ENCODE data around the gene FLT1. TPM values are rescaled to one million over a fixed set of nuclear protein-coding genes. Genes with fewer than 3 reads are reported as not detected.

The FLT1 gene
- total RNA-seq, 1 experiment from 2014 or later: 0.18 TPM

GRCh38 chr13:28286263-28286662, 208.7 kb downstream of the FLT1 start:
- in situ Hi-C loops (cut with HindIII; ENCODE audit: low pct_unique_long_range_greater_than_20kb, low sequenced_read_pairs): no loop called here
- DNase-seq (ENCODE audit: low read depth, low spot score): no peak

- DNase-seq (ENCODE audit: low read depth, low spot score): no peak
- in situ Hi-C loops (cut with HindIII; ENCODE audit: low pct_unique_long_range_greater_than_20kb, low sequenced_read_pairs): no loop called here
Measured at GRCh38 chr13:28283600-28283999, 211.3 kb downstream of the FLT1 start.

DNA sequence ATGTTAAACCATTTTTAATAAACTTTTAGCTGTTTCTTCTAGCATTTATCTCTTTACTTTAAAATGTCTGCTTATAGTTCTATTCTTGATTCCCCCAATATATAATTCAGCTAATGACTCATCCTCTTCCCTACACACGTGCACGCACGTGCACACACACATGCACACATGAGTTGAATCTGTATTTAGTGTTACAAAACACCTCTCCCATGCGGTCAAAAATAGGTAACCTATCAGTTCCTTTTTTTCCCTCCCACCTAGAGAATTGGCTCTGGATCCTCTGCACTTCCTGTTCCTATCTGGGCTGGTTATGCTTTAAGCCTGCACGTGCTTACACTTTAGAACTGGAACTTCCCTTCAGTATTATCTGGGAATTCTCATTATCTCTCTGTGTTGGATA, 212.5 kb downstream of the FLT1 start:
- in situ Hi-C loops (cut with HindIII; ENCODE audit: low pct_unique_long_range_greater_than_20kb, low sequenced_read_pairs): no loop called here
- no peak for DNase-seq (ENCODE audit: low read depth, low spot score)

DNA sequence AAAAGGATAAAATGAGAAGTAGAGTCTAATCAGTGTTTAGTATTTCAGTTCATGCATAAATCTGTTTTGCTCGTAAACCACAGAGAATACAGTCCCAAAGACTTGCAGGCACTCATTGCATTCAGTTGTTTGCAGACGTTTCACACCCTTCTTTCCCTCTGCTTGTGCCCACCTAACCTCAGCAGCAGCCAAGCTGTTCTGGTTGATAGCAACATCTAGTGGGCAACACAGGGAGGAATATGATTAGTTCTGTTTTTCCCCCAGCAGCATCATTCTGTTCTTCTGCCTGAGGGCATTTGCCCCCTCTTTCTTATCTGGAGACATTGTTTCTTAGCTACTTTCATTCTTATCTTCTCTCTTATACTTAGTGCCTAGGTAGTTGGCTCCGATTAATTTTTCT, 221.0 kb downstream of the FLT1 start:
- peak; percentile 30 for DNase-seq (ENCODE audit: low read depth, low spot score)
- in situ Hi-C loops (cut with HindIII; ENCODE audit: low pct_unique_long_range_greater_than_20kb, low sequenced_read_pairs): no loop called here

DNA sequence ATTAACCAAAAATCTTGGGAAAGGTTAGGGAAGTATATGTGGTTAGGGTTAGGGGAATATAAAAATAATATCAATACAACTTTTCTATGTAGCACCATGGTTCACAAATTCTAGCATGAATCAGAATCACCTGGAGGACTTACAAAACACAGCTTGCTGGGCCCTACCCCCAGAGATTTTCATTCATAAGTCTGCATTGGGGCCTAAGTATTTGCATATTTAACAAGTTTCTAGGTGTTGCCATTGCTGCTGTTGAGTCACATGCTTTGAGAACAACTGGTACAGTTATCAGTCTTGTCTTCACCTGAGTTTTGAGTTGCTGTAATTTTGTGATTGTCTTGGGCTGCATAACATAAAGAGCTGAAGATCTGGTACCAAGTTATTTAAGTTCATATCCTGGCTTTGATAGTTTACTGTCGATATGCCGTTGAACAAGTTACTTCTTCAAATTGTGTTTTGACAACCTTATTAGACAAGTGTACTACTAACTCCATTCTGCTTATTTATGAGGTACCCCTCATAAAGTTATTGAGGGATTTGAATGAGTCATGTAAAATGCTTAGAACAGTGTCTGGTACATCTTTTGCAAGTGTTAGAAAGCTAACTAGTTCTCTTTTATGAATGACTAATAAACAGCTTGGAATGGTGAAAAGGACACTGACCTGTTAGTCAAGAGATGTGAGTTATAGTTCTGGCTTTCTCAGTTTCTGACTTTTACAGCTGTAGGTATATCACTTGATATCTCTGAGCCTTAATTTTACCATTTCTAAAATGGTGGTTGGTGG, 223.7 kb downstream of the FLT1 start:
- no peak for DNase-seq (ENCODE audit: low read depth, low spot score)
- in situ Hi-C loops (cut with HindIII; ENCODE audit: low pct_unique_long_range_greater_than_20kb, low sequenced_read_pairs): no loop called here

DNA sequence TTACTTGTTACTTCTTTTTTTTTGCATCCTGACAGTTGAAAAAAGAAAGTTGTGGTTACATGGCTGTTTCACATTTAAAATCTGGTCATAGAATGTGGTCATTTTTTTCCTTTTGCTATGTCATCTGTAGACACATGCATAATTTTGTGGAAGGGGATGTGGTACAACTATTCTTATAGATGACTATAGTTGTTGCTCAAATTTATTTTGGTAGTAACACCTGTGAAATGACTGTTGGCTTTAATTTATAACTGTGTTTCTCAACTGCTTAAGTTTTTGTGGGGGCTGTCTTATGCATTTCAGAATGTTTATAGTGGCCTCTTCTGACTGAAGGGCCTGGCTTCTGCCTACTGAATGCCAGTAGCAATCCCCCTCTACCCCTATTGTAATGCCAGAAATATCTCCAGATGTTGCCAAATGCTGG, 226.1 kb downstream of the FLT1 start:
- DNase-seq (ENCODE audit: low read depth, low spot score): no peak
- in situ Hi-C loops (cut with HindIII; ENCODE audit: low pct_unique_long_range_greater_than_20kb, low sequenced_read_pairs): no loop called here

GRCh38 chr13:28267497-28267896, 227.4 kb downstream of the FLT1 start:
- DNase-seq (ENCODE audit: low read depth, low spot score): no peak
- in situ Hi-C loops (cut with HindIII; ENCODE audit: low pct_unique_long_range_greater_than_20kb, low sequenced_read_pairs): no loop called here

- peak; percentile 13 for DNase-seq (ENCODE audit: low read depth, low spot score)
- in situ Hi-C loops (cut with HindIII; ENCODE audit: low pct_unique_long_range_greater_than_20kb, low sequenced_read_pairs): no loop called here
Measured at GRCh38 chr13:28258417-28258816, 236.5 kb downstream of the FLT1 start.

GRCh38 chr13:28257305-28257704, 237.6 kb downstream of the FLT1 start:
- DNase-seq (ENCODE audit: low read depth, low spot score): no peak
- in situ Hi-C loops (cut with HindIII; ENCODE audit: low pct_unique_long_range_greater_than_20kb, low sequenced_read_pairs): no loop called here

DNA sequence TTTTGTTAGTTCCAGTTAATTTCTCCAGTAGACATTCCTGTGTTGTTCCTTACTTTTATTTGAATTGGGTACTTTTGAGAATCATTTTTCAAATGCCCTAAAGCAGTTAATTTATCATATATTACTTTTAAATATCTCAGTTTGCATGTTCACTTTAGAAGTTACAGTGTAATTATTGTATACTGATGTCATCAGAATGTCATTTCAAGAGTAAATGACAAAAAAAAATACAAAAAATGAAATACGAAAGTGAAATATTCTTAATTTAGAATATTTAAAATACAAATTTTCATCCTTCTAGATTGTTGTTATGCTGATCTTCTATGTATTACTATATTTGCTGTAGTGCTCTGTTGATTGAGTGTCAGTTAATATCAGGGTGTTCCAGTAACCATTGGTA, 242.4 kb downstream of the FLT1 start:
- no peak for DNase-seq (ENCODE audit: low read depth, low spot score)
- in situ Hi-C loops (cut with HindIII; ENCODE audit: low pct_unique_long_range_greater_than_20kb, low sequenced_read_pairs): no loop called here

DNA sequence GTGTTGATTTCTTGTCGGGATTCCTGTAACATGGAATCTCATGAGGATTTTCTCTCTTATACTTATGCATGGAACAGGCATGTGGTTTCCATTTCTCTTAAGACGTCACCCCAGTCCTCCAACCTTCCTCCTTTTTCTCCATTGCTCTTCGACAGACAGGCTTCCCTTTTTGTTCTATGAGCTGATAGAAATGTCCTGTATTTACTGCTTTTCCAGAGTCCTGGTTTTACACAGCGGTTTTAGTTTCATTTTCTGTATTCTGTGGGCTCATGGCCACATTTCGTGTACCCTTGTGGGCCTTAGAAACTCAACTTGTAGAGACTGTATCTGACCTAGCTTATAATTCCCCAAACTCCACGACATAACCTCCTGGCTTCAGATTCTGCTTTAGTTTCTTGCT, 243.5 kb downstream of the FLT1 start:
- in situ Hi-C loops (cut with HindIII; ENCODE audit: low pct_unique_long_range_greater_than_20kb, low sequenced_read_pairs): no loop called here
- no peak for DNase-seq (ENCODE audit: low read depth, low spot score)

DNA sequence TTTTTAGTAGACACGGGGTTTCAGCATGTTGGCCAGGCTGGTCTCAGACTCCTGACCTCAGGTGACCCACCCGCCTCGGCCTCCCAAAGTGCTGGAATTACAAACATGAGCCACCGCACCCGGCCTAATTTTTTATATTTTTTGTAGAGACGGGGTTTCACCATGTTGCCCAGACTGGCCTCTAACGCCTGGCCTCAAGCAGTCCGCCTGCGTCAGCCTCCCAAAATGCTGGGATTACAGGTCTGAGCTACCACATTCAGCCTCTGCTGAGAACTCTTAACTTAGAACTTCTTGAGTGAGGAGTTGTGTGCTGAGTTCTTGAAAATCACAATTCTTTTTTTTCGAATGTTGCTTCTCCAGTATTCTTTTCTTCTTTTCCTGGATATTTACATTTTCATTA, 244.4 kb downstream of the FLT1 start:
- in situ Hi-C loops (cut with HindIII; ENCODE audit: low pct_unique_long_range_greater_than_20kb, low sequenced_read_pairs): no loop called here
- DNase-seq (ENCODE audit: low read depth, low spot score): no peak

Other genes with a start within 250 kb of the FLT1 start
- gene POMP, start 164.0 kb upstream of the FLT1 start, total RNA-seq (2014; rRNA removed; shearing (Covaris generic)): 276 and 342 TPM in 2 replicates
- 11.9 and 12.5 TPM in 2 replicates for gene SLC46A3, start 223.8 kb upstream of the FLT1 start, total RNA-seq (2014; rRNA removed; shearing (Covaris generic))

All from SK-MEL-5 (cell line).